ENCODE results near the gene AHSA1.

AHSA1 gene

DNA sequence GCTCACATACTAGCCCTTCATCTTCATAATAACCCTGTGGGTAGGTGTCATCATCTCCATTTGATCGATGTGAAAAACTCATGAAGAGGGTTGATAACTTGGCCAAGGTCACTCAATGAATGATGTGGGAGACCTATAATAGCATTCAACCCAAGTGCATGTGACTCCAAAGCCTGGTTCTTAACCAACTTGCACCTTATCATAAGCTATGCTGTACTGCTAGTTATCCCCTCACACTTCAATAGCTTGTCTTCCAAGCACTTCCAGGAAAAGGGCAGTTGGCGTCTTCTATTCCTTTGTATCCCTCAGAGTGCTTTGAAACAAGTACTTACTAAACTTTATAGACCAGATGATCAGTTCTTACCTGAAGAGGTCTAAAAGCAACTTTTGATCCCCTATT is 15.7 kb upstream of the AHSA1 start:
- no peaks in the 10 kb centered on the region for H3K9me3 ChIP-seq
- H3K4me1 ChIP-seq (ENCODE audit: control insufficient read depth in 1 of 2, insufficient read depth in 1 of 2, low read depth in 1 of 2, low read length in 1 of 2): no peaks in the 10 kb centered on the region
- H3K27ac ChIP-seq: no peak overlapping the region
- H3K27me3 ChIP-seq: no peaks in the 10 kb centered on the region
- TF ChIP-seq, protein P1, sequence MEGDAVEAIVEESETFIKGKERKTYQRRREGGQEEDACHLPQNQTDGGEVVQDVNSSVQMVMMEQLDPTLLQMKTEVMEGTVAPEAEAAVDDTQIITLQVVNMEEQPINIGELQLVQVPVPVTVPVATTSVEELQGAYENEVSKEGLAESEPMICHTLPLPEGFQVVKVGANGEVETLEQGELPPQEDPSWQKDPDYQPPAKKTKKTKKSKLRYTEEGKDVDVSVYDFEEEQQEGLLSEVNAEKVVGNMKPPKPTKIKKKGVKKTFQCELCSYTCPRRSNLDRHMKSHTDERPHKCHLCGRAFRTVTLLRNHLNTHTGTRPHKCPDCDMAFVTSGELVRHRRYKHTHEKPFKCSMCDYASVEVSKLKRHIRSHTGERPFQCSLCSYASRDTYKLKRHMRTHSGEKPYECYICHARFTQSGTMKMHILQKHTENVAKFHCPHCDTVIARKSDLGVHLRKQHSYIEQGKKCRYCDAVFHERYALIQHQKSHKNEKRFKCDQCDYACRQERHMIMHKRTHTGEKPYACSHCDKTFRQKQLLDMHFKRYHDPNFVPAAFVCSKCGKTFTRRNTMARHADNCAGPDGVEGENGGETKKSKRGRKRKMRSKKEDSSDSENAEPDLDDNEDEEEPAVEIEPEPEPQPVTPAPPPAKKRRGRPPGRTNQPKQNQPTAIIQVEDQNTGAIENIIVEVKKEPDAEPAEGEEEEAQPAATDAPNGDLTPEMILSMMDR (IDR thresholded peaks at IDR 0.05): no peak
- peaks cover 89% of the 10 kb centered on the region for H3K36me3 ChIP-seq
- H3K4me3 ChIP-seq (ENCODE audit: low read depth in 1 of 2, low read length in 1 of 2): no peak overlapping the region

DNA sequence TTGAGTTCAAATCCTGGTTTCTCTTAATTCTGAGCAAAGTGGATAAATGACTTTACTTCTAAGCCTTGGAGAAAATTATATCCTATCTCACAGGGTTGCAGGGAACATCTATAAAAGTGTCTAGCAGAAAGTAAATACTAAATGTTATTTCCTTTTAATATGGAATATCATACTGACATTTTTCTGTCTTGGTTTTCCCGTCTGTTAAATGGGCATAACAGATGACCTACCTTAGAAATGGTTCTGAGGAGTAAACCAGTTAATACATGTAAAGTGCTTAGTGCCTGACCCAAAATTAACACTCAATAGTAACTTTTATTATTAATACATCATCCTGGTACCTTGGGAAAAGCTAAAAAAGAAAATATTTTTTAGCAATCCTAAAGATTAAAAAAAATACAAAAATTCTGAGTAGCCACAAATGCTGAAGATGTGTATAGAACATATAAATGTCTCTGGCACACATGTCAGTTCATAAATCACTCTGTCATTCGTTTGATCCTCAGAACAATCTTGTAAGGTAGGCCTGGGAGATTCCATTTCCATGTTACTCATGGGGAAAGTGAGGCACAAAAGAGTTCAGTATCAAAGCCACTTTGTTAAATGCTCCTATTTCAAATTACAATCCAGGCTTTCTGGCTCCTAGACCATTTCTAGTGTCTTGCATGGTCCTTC is 1.8 kb upstream of the AHSA1 start:
- Histone ChIP-seq H3K27me3 (no peaks in the 10 kb centered on the region), H3K36me3 (peaks cover 35% of the 10 kb centered on the region), H3K4me3 (ENCODE audit: low read depth in 1 of 2, low read length in 1 of 2) (peak overlapping the region in 1 of 2 experiments; percentile 95), H3K9me3 (no peaks in the 10 kb centered on the region), H3K4me1 (ENCODE audit: control insufficient read depth in 1 of 2, insufficient read depth in 1 of 2, low read depth in 1 of 2, low read length in 1 of 2) (peaks cover 24 to 28% of the 10 kb centered on the region in 2 experiments), H3K27ac (peak overlapping the region; percentile 86)
- TF ChIP-seq, protein P1 (IDR thresholded peaks at IDR 0.05): no peak

DNA sequence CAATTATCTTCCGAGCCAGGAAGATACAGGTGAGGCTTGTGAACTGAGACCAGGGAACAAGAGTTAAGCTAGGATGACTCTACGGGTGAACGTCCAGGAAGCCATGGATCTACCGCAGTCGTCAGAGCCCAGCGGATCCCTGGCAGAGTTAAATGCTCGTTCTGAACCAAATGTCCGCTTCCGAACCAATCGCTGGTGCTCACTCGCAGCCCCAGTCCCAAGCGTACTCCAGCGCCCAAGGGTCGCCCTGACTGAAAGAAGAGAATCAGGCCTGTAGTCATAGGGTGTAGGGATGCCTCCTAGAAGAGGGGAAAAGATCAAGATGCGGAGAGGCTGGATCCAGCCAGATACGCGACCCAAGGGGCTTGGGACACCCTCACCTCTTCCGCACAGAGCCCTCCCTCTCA is 775 bp upstream of the AHSA1 start:
- peaks cover 37% of the 10 kb centered on the region for H3K36me3 ChIP-seq
- H3K4me1 ChIP-seq (ENCODE audit: control insufficient read depth in 1 of 2, insufficient read depth in 1 of 2, low read depth in 1 of 2, low read length in 1 of 2): peaks cover 24 to 28% of the 10 kb centered on the region in 2 experiments
- H3K9me3 ChIP-seq: no peaks in the 10 kb centered on the region
- no peaks in the 10 kb centered on the region for H3K27me3 ChIP-seq
- H3K27ac ChIP-seq: peak overlapping the region; percentile 86
- TF ChIP-seq, protein P1 (IDR thresholded peaks at IDR 0.05): no peak
- H3K4me3 ChIP-seq (ENCODE audit: low read depth in 1 of 2, low read length in 1 of 2): peak overlapping the region; percentile 94 to 95

DNA sequence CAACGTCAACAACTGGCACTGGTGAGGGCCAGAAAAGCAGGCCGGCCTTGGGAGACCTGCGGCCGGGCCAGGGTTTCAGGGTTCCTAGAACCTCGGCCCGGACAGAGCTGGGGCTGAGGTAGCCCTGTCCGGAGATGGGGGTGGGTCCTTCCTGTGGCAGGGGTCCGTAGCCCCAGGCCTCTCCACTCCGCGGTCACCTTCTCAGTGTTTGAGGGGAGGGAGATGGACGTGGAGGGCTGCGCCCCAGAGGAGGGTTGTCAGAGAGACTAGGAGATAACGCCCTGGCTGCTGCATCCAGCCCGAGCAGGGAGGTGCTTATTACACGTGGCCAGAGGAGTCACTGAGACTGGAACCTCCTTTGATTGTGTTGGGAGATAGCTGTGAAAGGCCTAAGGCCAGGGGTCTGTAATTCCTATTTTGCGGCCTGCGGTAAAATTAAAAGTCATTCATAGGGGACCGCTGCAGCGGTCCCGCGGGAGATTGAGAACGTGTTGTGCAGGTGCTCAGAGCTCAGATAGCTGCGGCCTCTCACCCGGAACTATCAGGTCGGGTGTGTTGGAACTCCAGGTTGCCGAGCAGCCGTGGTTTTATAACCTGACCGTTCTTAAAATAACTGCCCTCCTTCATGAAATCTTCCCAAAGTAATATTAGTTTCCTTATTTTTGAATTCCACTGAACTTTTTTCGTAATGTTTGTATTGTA is 507 bp downstream of the AHSA1 start:
- Histone ChIP-seq H3K9me3 (no peaks in the 10 kb centered on the region), H3K36me3 (peaks cover 40% of the 10 kb centered on the region), H3K4me1 (ENCODE audit: control insufficient read depth in 1 of 2, insufficient read depth in 1 of 2, low read depth in 1 of 2, low read length in 1 of 2) (peaks cover 24 to 28% of the 10 kb centered on the region in 2 experiments), H3K27ac (peak overlapping the region; percentile 86), H3K4me3 (ENCODE audit: low read depth in 1 of 2, low read length in 1 of 2) (peak overlapping the region; percentile 94 to 95), H3K27me3 (no peaks in the 10 kb centered on the region)
- TF ChIP-seq, protein P1 (IDR thresholded peaks at IDR 0.05): no peak

DNA sequence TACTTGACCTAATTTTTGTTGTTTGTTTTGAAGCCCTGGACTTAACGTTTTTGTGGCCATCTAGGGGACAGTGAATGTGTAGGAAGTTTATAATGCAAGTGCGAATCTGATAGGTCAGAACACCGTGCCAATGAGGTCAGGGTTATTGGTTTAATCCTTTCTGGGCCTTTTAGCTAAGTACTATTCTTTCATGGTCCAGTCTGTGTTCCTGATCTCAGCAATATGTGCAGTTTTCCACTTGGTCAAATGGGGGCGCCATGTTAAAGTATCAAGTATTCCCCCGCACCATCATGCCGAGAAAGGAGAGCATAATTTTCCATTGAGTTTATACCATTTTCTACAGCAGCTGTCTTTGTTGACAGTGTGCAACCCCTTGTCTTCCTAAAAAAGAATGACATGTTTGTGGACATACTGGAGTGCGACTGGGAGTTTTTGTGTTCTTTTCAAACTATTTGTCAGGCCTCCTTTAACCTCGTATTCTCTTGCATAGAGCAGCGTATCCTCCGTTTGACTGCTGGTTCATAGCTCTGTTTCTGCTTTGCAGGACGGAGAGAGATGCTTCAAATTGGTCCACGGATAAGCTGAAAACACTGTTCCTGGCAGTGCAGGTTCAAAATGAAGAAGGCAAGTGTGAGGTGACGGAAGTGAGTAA is 1.3 kb downstream of the AHSA1 start:
- Histone ChIP-seq H3K4me1 (ENCODE audit: control insufficient read depth in 1 of 2, insufficient read depth in 1 of 2, low read depth in 1 of 2, low read length in 1 of 2) (peaks cover 24 to 28% of the 10 kb centered on the region in 2 experiments), H3K27ac (no peak overlapping the region), H3K27me3 (no peaks in the 10 kb centered on the region), H3K9me3 (no peaks in the 10 kb centered on the region), H3K36me3 (peaks cover 47% of the 10 kb centered on the region), H3K4me3 (ENCODE audit: low read depth in 1 of 2, low read length in 1 of 2) (peak overlapping the region; percentile 94 to 95)
- TF ChIP-seq, protein P1 (IDR thresholded peaks at IDR 0.05): no peak
